ENCODE results near the gene PCCA.

- TF ChIP-seq CTCF (IDR thresholded peaks at IDR 0.05) = no peak
- no peak for TF ChIP-seq EP300 (IDR thresholded peaks at IDR 0.05)
- no peak for TF ChIP-seq POLR2A (IDR thresholded peaks at IDR 0.05)
- TF ChIP-seq POLR2AphosphoS5 (IDR thresholded peaks at IDR 0.05) = no peak
These were observed 349.3 kb downstream of the PCCA start for GRCh38 chr13:100438059-100438788.

All from suprapubic skin (tissue), 4 donors.